ENCODE measurements around the gene ASCC2.

ASCC2 gene

DNA sequence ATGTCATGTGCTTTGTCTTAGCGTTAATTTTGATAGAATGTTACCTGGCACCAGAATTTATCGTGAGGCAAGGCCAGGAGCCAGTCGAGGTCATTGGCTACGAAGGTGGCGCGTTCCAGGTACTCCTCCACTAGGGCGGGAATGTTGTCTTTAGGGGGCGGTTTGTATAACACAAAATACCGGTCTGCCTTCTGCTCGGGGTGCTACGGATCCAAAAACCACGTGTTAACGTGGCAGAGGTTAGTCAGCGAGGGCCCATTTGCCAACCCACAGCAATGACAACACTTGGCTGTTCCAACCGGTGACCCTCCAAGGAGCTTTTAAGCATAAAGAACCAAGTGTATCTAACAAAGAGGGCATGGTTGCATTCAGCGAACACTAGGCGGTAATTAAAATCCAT, 12.5 kb downstream of the ASCC2 start:
- TF ChIP-seq YY1 (IDR thresholded peaks at IDR 0.05; ENCODE audit: low read depth) (no peak), NFIC (IDR thresholded peaks at IDR 0.05) (no peak), EGR1 (IDR thresholded peaks at IDR 0.05) (no peak), CREB1 (IDR thresholded peaks at IDR 0.05; ENCODE audit: low read depth) (no peak), EP300 (IDR thresholded peaks at IDR 0.05; ENCODE audit: borderline replicate concordance) (no peak), REST (IDR thresholded peaks at IDR 0.05; ENCODE audit: low read depth) (no peak), USF1 (IDR thresholded peaks at IDR 0.05) (no peak), TEAD4 (IDR thresholded peaks at IDR 0.05) (no peak), TAF1 (IDR thresholded peaks at IDR 0.05; ENCODE audit: low read depth) (no peak), CEBPB (IDR thresholded peaks at IDR 0.05) (no peak), ZBTB7A (IDR thresholded peaks at IDR 0.05; ENCODE audit: low read depth) (no peak), RAD21 (IDR thresholded peaks at IDR 0.05; ENCODE audit: low read depth) (no peak), TCF12 (IDR thresholded peaks at IDR 0.05; ENCODE audit: low read depth) (no peak), FOXM1 (IDR thresholded peaks at IDR 0.05; ENCODE audit: borderline replicate concordance, low read depth) (no peak)
- TF ChIP-seq, protein P1, sequence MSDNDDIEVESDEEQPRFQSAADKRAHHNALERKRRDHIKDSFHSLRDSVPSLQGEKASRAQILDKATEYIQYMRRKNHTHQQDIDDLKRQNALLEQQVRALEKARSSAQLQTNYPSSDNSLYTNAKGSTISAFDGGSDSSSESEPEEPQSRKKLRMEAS (IDR thresholded peaks at IDR 0.05): no peak

GRCh38 chr22:29824677-29825076, 13.4 kb downstream of the ASCC2 start:
- TF ChIP-seq EGR1 (IDR thresholded peaks at IDR 0.05) (no peak), REST (IDR thresholded peaks at IDR 0.05; ENCODE audit: low read depth) (no peak), NFIC (IDR thresholded peaks at IDR 0.05) (no peak)

DNA sequence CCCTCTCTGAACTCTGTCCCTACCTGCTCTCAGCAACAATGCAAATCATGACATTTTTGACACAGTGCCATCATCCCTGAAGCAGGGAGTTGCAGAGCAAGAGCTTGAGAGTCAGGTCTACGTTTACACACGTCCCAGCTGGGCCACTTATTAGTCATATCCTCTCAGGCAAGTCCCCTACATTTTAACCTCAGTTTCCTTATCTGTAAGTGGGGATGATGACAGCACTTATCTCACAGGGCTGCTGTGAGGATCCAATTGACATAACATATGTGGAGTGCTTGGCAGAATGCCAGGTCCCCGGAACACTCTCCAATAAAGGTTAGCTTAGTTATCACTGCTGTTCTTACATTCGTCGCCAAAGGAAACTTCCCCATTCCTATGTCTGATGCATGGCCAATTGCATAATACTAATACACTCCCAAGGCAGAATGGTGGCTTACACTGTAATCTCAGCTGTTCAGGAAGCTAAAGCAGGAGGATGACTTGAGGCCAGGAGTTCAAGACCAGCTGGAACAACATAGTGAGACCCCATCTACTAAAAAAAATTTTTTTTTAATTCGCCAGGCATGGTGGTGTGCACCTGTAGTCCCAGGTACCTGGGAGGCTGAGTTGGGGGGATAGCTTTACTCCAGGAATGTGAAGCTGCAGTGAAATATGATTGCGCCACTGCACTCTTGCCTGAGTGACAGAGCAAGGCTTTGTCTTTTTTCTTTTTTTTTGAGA, 16.6 kb downstream of the ASCC2 start:
- TF ChIP-seq RAD21 (IDR thresholded peaks at IDR 0.05; ENCODE audit: low read depth): no peak
- no peak for TF ChIP-seq REST (IDR thresholded peaks at IDR 0.05; ENCODE audit: low read depth)
- 0 out of 2 replicates have a peak, but pooled peaks have one; percentile 26 for TF ChIP-seq TCF12 (IDR thresholded peaks at IDR 0.05; ENCODE audit: low read depth)
- no peak for TF ChIP-seq TAF1 (IDR thresholded peaks at IDR 0.05; ENCODE audit: low read depth)
- TF ChIP-seq NFIC (IDR thresholded peaks at IDR 0.05): peak; percentile 83
- no peak for TF ChIP-seq TEAD4 (IDR thresholded peaks at IDR 0.05)
- peak; percentile 79 for TF ChIP-seq CEBPB (IDR thresholded peaks at IDR 0.05)
- TF ChIP-seq EP300 (IDR thresholded peaks at IDR 0.05; ENCODE audit: borderline replicate concordance): no peak
- peak; percentile 12; the same call in 1 of the 2 replicates for TF ChIP-seq YY1 (IDR thresholded peaks at IDR 0.05; ENCODE audit: low read depth)

- no peak for TF ChIP-seq ZBTB7A (IDR thresholded peaks at IDR 0.05; ENCODE audit: low read depth)
- TF ChIP-seq CEBPB (IDR thresholded peaks at IDR 0.05): no peak
- TF ChIP-seq REST (IDR thresholded peaks at IDR 0.05; ENCODE audit: low read depth): no peak
- TF ChIP-seq EGR1 (IDR thresholded peaks at IDR 0.05): no peak
- TF ChIP-seq, protein P1 (IDR thresholded peaks at IDR 0.05): no peak
- no peak for TF ChIP-seq TEAD4 (IDR thresholded peaks at IDR 0.05)
- TF ChIP-seq FOXM1 (IDR thresholded peaks at IDR 0.05; ENCODE audit: borderline replicate concordance, low read depth): no peak
Measured at GRCh38 chr22:29820961-29821290, 17.1 kb downstream of the ASCC2 start.
